Smooth muscle cell of the brain vasculature (primary cell): Measurements from ENCODE around the gene PRR16.
"Not testable (repeated sequence)": the region's sequence is repeated elsewhere in the genome, so short reads cannot be mapped to it uniquely, and the experiment has no call there.

ENCODE experiments used
- DNase-seq: peaks from one replicate; pipeline ENCODE4 v3.0.0-alpha.2; 2012; ENCODE audit warnings: low read depth, low spot score

The PRR16 gene

DNA sequence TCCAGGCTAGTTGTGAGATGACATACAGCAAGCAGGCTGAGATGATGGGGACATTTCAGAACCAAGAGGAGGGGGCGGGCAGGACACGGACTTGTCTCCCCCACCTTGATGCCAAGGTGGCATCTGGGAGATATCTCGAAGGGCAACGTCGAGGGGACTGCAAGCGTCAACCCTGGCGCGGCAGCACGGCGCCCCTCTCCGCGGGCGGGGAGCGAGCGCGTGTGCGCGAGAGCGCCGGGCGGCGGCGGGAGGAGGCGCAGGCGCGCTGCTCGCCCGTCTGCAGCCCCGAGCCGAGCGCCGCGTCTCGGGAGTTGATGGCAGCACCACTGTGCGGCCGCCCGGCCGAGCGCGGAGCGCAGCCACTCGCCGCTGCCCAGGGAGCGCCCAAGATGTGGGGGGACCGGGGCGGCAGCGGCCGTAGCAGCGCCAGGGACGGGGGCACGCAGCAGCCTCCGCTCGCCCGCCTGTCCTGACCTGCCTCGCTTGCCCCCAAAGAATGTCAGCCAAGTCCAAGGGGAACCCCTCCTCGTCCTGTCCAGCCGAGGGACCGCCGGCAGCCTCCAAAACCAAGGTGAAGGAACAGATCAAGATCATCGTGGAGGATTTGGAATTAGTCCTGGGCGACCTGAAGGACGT is at the start of gene PRR16:
Gene PRR16, plus strand, starts transcription at position 310 of the 636 bp plus-strand sequence.
- DNase-seq, result no peak

DNA sequence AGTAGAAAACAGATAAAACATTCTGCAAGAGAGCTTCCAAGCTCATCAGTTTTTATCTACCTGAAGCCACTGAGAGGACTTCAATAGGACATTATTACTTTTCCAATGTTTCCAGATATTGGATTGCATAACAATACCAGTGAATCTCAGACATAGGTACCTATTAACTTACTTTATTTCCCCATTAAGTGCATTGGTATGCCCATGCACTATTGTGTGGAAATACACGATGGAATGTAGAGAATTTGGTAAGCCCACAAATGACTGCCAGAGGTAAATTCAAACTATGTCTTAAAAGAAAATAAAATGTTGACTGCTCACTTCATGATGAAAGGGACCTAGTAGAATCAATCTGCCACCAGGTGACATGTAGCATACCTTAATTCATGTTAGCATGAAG is 48.1 kb upstream of the PRR16 start:
- no peak for DNase-seq

DNA sequence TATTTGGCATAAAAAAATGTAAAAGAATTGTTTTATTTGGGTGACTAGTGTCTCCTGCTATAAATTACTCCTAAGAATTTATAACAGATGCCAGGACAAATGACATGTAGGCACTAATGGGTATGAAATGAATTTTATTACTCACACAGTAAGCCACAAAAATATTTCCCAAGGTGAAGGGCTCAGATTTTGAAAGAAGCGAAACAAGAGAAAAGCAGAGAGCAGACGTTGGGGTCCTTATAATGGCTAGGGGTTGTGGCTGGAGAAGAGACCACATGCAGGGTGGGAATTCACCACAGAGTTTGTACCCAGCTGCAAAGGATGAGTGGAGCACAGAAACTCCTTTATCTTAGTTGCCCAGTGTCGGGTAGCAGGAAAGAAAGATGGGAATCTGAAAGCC is 45.0 kb upstream of the PRR16 start:
- DNase-seq, result no peak

DNA sequence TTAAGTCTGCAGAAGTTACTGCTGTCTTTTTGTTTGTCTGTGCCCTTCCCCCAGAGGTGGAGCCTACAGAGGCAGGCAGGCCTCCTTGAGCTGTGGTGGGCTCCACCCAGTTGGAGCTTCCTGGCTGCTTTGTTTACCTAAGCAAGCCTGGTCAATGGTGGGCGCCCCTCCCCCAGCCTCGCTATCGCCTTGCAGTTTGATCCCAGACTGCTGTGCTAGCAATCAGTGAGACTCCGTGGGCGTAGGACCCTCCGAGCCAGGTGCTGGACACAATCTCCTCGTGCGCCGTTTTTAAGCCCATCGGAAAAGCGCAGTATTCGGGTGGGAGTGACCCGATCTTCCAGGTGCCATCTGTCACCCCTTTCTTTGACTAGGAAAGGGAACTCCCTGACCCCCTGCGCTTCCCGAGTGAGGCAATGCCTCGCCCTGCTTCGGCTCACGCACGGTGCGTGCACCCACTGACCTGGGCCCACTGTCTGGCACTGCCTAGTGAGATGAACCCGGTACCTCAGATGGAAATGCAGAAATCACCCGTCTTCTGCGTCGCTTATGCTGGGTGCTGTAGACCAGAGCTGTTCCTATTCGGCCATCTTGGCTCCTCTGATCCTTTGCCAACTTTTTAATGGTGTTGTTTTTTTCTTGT is 37.3 kb upstream of the PRR16 start:
- not testable (repeated sequence) for DNase-seq

DNA sequence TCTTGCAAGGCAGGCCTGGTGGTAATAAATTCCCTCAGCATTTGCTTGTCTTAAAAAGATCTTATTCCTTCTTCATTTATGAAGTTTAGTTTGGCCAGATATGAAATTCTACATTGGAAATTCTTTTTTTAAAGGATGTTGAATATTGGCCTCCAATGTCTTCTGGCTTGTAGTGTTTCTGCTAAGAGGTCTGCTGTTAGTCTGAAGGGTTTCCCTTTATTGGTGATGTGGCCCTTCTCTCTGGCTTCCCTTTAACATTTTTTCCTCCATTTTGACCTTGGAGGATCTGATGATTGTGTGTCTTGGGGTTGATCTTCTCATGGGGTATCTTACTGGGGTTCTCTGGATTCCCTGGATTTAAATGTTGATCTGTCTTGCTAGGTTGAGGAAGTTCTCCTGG is 33.5 kb upstream of the PRR16 start:
- DNase-seq, result no peak

DNA sequence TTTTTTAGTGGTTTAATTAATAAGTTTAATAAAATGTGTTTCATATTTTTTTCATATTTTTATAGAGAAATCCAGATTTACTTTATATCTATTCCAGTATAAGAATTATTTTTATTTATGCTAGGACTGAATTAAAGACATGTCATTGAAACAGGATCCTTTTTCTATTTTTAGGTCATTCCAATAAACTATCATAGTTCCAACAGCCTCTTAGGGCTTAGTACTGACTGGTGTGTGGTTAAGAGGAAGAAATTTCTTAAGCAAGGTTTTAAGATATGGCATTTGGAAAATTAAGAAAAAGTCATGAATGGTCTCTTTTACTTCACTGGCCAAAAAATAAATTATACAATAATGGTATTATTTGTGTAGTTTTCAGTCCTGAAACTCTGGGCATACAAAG is 31.2 kb upstream of the PRR16 start:
- DNase-seq, result no peak

DNA sequence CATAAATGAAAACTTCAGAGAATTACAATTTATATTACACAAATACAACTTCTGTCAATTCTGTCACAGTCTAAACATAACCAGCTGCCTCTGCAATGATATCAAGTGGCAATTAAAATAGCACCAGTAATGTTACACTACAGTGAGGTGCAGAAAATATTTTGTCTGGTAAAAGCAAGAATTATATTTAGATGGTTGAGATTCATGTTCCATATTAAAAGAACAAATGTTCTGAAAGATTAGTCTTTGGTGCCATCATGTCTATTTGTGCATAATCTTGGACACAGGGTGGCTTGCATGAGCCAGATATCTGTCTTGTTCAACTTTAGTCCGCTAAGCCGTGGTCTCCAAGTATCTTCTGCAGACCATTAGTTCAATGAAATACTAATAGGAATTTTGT is 29.0 kb upstream of the PRR16 start:
- DNase-seq, result no peak

DNA sequence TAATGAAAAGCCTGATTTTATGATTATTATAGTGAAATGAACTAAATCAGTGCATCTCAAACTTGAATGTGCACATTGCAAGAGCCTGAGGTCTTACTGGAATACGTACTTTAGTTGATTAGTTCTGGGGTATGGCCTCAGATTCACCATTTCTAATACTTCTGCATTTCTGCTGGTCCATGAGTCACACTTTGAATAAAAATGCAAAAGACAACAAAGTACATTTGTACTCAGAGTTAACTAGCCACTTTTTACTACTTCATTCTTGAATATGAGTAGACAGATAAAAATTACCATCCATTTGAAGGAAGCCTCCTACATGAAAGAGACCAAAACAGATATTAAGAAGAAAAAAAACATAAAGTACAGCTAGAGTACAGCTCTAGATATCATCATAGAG is 27.1 kb upstream of the PRR16 start:
- DNase-seq, result no peak

DNA sequence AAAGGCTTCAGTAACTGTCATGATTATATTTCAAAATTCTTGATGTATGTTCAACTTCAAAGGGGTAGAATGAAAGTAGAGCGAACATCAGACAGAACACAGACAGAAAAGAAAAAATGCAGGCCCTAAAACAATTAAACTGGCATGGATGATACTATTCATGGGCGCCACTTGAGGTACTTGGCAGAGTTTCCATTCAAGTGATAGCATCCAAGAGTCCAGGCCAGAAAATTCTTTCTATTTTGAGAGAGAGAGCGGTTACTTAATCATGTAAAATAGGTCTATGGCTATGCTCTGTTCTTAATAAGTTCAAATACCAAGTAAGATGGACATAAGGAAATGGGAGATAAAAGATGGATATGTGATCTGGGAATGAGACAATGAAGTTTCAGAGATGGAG is 21.4 kb upstream of the PRR16 start:
- DNase-seq, result no peak

DNA sequence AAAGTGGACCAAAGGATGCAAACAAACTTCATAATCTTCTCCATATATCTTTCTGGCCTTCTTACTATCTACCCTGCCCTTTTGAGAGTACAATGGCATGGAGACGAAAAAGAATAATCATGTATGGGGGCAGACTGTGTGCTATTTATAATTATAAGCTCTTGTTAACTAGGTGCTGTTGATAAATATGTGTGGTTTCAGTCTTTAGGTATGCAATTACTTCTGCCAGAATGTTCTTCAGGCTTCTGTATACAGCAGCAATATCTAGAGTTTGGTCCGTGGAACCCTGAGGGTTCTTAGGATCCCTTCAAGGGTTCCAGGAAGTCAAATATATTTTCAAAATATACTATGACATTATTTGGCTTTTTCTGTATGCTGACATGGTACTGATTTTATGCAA is 20.5 kb upstream of the PRR16 start:
- DNase-seq, result no peak

DNA sequence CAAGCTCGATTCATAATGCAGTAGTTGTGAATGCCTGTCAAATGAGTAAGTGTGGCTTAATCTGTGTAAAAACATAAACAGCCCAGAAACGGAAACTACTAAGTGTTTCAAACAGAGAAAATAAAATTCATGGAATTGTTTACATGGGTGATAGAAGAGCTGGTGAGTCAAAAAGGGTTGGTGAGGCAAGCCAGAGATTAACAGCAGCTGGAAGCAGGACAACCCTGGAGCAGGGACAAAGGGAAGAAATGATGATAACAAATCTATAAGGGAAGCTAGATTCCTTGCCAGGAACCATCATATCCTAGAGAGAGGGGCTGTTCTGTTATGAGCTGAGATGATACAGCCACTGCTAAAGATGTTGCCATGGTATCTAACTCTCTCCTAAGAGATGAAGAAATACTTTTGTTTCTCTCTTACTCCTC is 18.0 kb upstream of the PRR16 start:
- DNase-seq, result no peak

DNA sequence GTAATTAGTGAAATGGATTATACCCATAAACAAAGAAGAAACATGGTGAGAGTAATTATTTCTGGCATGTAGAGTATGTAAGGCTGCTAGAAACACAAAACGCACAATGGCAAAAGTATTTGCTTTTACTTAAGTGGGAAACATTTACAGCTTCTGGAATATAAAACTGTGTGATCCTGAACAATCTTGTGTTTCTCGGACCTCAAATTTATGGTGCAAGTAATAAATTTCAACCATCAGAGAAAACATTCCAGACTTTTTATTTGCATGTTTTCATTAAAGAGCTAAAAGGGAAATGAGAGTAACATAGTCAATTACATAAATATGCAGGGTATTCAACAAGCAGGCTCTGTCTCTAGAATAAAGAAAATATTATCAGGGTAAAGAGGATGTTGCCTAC is 17.2 kb upstream of the PRR16 start:
- no peak for DNase-seq

DNA sequence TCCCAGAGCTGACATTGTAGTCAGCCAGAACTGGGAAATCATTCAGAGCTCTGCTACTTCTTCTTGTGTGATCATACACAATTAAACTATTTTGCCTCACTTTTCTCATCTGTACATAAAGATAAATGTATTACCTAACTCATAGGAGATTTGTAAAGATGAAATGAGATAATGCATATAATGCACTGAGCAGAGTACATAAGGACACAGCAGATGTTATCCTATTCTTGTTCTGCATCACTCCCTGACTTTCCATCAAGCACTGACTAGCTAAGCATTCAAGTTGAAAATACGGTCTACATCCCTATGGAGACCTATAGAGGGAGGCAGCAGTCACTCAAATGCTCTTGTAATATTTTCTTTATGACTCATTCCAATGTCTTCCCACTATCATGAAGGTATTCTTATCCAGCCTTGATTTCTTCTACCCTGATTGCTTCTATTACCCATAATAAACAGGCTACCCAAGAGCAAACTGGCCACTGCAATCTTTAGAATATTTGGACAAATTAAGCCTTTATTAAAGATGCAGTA is 16.3 kb upstream of the PRR16 start:
- DNase-seq, result no peak

DNA sequence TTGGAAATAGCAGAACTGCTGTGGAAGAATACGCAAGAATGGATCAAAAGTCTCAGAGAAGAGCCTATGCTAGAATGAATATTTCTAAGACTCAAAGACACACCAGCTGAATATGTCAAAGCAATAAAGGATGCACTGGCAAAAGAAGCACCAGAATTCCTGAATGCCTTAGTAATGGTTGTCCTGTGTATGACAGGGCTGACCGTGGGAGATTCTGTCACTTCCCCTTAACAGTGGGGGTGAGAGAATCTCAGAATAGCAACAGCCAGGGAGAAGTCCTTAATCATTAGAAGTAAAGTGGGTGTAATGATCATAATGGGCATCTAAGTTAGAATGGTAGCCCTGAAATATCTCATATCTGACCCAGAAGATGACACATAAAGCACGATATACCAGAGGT is 14.6 kb upstream of the PRR16 start:
- no peak for DNase-seq

DNA sequence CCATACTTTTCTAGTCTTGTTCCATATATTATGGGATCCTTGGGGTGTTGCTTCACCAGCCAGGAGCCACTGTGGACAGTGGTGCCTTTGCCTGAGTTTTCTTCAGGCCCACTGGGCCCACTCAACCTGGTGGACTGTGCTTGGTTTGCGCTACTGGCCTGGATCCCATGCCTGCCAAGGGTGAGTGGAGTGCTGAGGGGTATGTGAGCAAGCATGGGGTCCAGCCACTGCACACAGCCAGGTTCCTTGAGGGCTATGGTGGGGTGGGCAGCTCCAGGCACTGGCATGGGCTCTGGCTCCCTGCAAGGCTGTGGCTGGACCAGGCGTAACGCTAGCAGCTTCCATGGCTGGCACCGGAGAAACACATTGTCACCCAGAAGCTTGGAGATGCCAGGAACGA is 13.2 kb upstream of the PRR16 start:
- DNase-seq, result no peak

DNA sequence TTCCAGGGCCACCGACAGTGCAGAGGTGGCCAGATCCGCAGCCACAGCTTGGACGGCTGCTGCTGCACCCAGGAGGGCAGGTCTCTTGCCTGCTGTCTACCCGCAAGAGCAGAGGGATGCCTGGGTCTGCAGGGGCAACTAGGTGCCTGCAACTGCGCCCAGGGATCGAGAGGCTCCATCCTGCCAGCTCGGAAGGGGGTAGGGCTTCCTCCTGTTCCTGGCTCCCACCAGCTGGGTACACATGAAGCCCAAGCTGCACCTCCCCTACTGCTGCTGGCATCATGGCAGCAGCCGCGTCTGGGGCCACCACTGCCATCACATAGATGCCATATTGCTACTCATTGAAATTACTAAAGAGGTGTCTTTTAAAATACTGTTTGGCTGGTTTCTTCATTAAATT is 12.7 kb upstream of the PRR16 start:
- no peak for DNase-seq

DNA sequence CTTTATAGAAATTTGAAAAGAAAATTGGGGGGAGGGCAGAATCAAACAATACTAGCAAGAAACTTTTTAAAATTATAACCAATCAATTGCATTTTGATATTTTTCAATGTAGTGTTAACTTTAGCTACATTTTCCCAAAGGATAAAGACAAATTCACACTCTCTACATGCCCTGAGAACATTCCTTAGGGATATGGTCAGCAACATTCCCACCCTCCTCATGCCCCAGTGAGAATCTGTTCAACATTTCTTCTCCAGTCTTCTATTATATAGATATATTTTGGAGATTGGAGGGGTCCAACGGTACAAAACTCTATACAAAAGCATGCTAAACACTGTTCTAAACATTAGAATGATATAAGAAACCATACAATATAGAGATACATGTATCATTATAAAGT is 11.6 kb upstream of the PRR16 start:
- no peak for DNase-seq

DNA sequence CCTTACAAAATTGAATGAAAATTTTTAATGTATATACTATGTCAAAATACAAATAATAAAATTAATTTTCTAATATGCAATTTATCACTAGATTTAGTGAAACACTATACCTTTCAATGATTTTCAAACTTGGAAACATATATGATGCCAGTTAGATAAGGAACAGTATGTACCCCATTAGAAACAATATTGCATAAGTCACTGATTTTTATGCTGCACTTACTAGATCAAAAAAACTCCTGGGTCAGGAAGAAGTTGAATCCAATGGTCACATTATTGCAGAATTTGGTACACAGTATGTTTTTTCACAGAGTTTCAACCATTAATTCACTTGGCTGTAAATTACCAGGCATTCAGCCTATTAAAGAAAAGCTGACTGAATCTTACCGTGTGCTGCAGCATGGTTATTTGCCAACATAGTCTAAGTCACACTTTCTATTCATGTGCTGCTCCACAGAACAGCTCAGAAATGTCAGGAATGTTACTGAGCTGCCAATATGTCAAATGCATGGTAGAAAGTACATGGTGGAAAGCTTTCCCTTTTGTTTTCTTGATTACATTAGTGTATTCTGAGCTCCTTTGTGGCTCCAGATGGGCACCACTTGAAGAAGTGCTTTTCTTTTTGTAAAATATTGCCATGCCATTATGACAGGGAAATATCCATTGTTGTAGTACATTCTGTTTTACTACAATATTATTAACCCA is 9.9 kb upstream of the PRR16 start:
- DNase-seq, result no peak

DNA sequence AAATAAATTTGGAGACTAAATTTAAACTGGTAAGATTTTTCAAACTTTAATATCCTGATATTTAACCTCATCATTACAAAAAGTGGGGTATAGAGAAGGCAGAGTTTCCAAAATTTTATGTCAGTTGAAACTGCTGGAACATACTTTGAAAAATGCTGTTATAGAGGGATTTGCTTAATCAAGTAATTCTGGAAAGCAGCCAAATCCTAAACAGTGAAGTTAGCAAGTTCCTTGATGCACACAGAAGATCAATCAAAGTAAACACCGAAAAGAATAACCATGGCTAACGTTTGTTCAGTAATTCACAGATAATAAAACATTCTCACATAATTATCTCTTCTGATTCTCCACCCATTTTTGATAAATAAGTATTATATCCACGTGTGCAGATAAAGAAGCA is 8.1 kb upstream of the PRR16 start:
- no peak for DNase-seq

DNA sequence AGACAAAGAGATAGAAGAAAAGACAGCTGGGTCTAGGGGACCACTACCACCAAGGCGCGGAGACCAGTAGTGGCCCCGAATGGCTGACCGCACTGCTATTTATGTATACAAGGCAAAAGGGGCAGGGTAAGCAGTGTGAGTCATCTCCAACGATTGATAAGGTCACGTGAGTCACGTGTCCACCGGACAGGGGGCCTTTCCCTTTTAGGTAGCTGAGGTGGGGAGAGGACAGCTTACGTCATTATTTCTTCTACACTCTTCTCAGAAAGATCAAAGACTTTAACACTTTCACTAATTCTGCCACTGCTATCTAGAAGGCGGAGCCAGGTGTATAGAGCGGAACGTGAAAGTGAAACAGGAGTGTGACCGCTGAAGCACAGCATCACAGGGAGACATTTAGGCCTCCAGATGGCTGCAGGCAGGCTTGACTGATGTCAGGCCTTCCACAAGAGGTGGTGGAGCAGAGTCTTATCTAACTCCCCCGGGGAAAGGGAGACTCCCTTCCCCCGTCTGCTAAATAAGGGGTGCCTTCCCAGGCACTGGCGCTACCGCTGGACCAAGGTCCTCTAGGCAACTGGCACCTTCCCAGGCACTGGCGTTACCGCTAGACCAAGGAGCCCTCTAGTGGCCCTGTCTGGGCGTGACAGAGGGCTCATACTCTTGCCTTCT is 6.1 kb upstream of the PRR16 start:
- DNase-seq, result no peak

DNA sequence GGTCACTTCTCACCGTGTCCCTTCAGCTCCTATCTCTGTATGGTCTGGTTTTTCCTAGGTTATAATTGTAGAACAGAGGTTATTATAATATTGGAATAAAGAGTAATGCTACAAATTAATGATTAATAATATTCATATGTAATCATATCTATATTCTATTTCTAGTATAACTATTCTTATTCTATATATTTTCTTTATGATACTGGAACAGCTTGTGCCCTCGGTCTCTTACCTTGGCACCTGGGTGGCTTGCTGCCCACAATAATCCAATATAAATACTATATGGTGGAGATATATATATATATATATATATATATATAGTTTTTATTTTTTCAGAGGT is 5.6 kb upstream of the PRR16 start:
- DNase-seq, result not testable (repeated sequence)

DNA sequence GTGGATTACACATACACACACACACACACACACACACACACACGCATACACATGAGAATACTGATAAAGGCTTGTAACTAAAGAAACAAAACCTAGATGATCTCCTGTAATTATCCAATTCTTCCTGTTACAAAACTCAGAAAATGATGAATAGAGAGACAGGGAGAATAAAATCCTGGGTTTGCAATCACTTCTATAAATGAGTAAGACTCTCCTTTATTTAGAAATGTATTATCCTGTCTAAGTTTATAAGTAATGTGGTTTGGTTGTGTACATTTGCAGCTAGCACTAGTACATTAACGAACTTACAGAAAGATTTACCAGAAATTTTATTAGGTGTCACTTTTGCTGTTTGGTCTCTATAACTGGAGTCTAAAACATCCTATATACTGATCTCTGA is 2.8 kb upstream of the PRR16 start:
- no peak for DNase-seq
